ENCODE data around the gene DDAH1.

DNA sequence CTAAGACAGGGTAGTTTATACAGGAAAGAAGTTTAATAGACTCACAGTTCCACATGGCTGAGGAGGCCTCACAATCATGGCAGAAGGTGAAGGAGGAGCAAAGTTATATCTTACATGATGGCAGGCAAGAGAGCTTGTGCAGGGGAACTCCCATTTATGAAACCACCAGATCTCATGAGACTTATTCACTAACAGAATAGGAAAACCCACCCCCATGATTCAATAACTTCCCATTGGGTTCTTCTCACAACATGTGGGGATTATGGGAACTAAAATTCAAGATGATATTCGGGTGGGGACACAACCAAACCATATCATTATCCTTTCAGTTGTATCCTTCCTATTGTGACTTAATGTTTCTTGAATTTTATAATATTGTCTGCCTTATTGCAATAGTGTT, 13.4 kb upstream of the DDAH1 start:
- TF ChIP-seq, protein P1, sequence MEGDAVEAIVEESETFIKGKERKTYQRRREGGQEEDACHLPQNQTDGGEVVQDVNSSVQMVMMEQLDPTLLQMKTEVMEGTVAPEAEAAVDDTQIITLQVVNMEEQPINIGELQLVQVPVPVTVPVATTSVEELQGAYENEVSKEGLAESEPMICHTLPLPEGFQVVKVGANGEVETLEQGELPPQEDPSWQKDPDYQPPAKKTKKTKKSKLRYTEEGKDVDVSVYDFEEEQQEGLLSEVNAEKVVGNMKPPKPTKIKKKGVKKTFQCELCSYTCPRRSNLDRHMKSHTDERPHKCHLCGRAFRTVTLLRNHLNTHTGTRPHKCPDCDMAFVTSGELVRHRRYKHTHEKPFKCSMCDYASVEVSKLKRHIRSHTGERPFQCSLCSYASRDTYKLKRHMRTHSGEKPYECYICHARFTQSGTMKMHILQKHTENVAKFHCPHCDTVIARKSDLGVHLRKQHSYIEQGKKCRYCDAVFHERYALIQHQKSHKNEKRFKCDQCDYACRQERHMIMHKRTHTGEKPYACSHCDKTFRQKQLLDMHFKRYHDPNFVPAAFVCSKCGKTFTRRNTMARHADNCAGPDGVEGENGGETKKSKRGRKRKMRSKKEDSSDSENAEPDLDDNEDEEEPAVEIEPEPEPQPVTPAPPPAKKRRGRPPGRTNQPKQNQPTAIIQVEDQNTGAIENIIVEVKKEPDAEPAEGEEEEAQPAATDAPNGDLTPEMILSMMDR (IDR thresholded peaks at IDR 0.05): no peak
- no peak for TF ChIP-seq POLR2A (IDR thresholded peaks at IDR 0.05)
